SK-N-SH (cell line): ENCODE results near the gene ENTR1.

Experiments used
- CHD2 ChIP-seq: fragments of 150-350 bp; IDR thresholded peaks from 2 replicates; pipeline ENCODE4 v1.6.1; 2018; ENCODE audit warnings: low read length; ENCODE audit not compliant: partially characterized antibody
- CTCF ChIP-seq: fragments of 200-600 bp; sonication (generic); IDR thresholded peaks from 2 replicates; pipeline ENCODE4 v1.6.1; 2017; ENCODE audit warnings: antibody characterized with exemption, mild to moderate bottlenecking, moderate library complexity
- FOXJ3 ChIP-seq: sonication (generic); formaldehyde crosslinking; IDR thresholded peaks from 2 replicates; pipeline ENCODE4 v1.5.1; 2020; ENCODE audit warnings: mild to moderate bottlenecking, missing genetic modification reagents
- FOXM1 ChIP-seq: IDR thresholded peaks from 2 replicates; pipeline ENCODE4 v1.4.0; 2012; ENCODE audit warnings: low read depth, mild to moderate bottlenecking
- MAX ChIP-seq: IDR thresholded peaks from 2 replicates; pipeline ENCODE4 v1.4.0; 2012; ENCODE audit warnings: low read depth
- NFIC ChIP-seq: IDR thresholded peaks from 2 replicates; pipeline ENCODE4 v1.4.0; 2012; ENCODE audit warnings: borderline replicate concordance
- POLR2AphosphoS5 ChIP-seq: IDR thresholded peaks from 2 replicates; pipeline ENCODE4 v1.6.1; 2012; ENCODE audit warnings: low read depth, low read length
- RFX5 ChIP-seq: IDR thresholded peaks from 2 replicates; pipeline ENCODE4 v1.6.1; 2012; ENCODE audit warnings: mild to moderate bottlenecking, improper control_type of control experiment, low read length
- YY1 ChIP-seq: IDR thresholded peaks from 2 replicates; pipeline ENCODE4 v1.4.0; 2012; ENCODE audit warnings: low read depth, mild to moderate bottlenecking

GRCh38 chr9:136385015-136385414 is 25.4 kb downstream of the ENTR1 start:
- TF ChIP-seq CTCF: no peak
- TF ChIP-seq CHD2: no peak
- no peak for TF ChIP-seq FOXM1
- no peak for TF ChIP-seq NFIC
- no peak for TF ChIP-seq YY1
- no peak for TF ChIP-seq RFX5
- TF ChIP-seq POLR2AphosphoS5: no peak
- no peak for TF ChIP-seq MAX
- TF ChIP-seq FOXJ3 (CRISPR knock-in tag): no peak
